ENCODE results near the gene MEFV. TPM values are rescaled to one million over a fixed set of nuclear protein-coding genes. Genes with fewer than 3 reads are reported as not detected.

Gene MEFV
- total and polyA plus RNA-seq, 2 of the 13 experiments (the other 11 are each of a cell fraction or from before 2014, with no cell fraction given): 0.22 TPM; not detected in 1

- TF ChIP-seq ELF1 (CRISPR knock-in tag; IDR thresholded peaks at IDR 0.05) (no peak), MAX (IDR thresholded peaks at IDR 0.05) (no peak), ZNF232 (CRISPR knock-in tag; IDR thresholded peaks at IDR 0.05; ENCODE audit: borderline replicate concordance) (no peak), DDIT3 (CRISPR knock-in tag; IDR thresholded peaks at IDR 0.05) (no peak), PTBP1 (IDR thresholded peaks at IDR 0.05; ENCODE audit: low read depth, low read length, poor library complexity, severe bottlenecking) (no peak), REST (IDR thresholded peaks at IDR 0.05; ENCODE audit: borderline replicate concordance in 1 of 2, low read depth in 1 of 2, low read length in 2 of 2) (no peak), HNF4A (CRISPR knock-in tag; IDR thresholded peaks at IDR 0.05) (0 out of 2 replicates have a peak, but pooled peaks have one; percentile 17), ZKSCAN1 (IDR thresholded peaks at IDR 0.05; ENCODE audit: low read length) (no peak), ZMYM3 (CRISPR knock-in tag; IDR thresholded peaks at IDR 0.05) (no peak), ZNF607 (CRISPR knock-in tag; IDR thresholded peaks at IDR 0.05; ENCODE audit: borderline replicate concordance) (no peak), ZNF317 (CRISPR knock-in tag; IDR thresholded peaks at IDR 0.05) (no peak; the same call in 1 of the 2 replicates), HDAC2 (CRISPR knock-in tag; IDR thresholded peaks at IDR 0.05) (no peak), ZNF468 (CRISPR knock-in tag; IDR thresholded peaks at IDR 0.05) (no peak), ZFP37 (CRISPR knock-in tag; IDR thresholded peaks at IDR 0.05; ENCODE audit: borderline replicate concordance) (peak; percentile 90; the same call in 1 of the 2 replicates), ZNF17 (CRISPR knock-in tag; IDR thresholded peaks at IDR 0.05) (no peak), ZNF337 (CRISPR knock-in tag; IDR thresholded peaks at IDR 0.05; ENCODE audit: borderline replicate concordance, low read depth) (no peak), PHB2 (IDR thresholded peaks at IDR 0.05; ENCODE audit: partially characterized antibody) (no peak), JDP2 (CRISPR knock-in tag; IDR thresholded peaks at IDR 0.05; ENCODE audit: borderline replicate concordance) (no peak), ZNF777 (CRISPR knock-in tag; IDR thresholded peaks at IDR 0.05) (no peak), ZNF513 (CRISPR knock-in tag; conservative IDR thresholded peaks at IDR 0.05) (no peak), CHCHD3 (CRISPR knock-in tag; IDR thresholded peaks at IDR 0.05) (no peak)
- TF ChIP-seq, protein P1, sequence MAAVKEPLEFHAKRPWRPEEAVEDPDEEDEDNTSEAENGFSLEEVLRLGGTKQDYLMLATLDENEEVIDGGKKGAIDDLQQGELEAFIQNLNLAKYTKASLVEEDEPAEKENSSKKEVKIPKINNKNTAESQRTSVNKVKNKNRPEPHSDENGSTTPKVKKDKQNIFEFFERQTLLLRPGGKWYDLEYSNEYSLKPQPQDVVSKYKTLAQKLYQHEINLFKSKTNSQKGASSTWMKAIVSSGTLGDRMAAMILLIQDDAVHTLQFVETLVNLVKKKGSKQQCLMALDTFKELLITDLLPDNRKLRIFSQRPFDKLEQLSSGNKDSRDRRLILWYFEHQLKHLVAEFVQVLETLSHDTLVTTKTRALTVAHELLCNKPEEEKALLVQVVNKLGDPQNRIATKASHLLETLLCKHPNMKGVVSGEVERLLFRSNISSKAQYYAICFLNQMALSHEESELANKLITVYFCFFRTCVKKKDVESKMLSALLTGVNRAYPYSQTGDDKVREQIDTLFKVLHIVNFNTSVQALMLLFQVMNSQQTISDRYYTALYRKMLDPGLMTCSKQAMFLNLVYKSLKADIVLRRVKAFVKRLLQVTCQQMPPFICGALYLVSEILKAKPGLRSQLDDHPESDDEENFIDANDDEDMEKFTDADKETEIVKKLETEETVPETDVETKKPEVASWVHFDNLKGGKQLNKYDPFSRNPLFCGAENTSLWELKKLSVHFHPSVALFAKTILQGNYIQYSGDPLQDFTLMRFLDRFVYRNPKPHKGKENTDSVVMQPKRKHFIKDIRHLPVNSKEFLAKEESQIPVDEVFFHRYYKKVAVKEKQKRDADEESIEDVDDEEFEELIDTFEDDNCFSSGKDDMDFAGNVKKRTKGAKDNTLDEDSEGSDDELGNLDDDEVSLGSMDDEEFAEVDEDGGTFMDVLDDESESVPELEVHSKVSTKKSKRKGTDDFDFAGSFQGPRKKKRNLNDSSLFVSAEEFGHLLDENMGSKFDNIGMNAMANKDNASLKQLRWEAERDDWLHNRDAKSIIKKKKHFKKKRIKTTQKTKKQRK (IDR thresholded peaks at IDR 0.05; ENCODE audit: low read length): no peak
Observed at GRCh38 chr16:3282103-3282729, 25.8 kb upstream of the MEFV start (continued).
